Measurements from ENCODE around the gene OBI1. TPM values are rescaled to one million over a fixed set of nuclear protein-coding genes. Genes with fewer than 3 reads are reported as not detected.

The OBI1 gene
- total and polyA plus RNA-seq, 2 donors (not counting 1 experiment from before 2014, with no cell fraction given) = 10.2 to 11.4 TPM

DNA sequence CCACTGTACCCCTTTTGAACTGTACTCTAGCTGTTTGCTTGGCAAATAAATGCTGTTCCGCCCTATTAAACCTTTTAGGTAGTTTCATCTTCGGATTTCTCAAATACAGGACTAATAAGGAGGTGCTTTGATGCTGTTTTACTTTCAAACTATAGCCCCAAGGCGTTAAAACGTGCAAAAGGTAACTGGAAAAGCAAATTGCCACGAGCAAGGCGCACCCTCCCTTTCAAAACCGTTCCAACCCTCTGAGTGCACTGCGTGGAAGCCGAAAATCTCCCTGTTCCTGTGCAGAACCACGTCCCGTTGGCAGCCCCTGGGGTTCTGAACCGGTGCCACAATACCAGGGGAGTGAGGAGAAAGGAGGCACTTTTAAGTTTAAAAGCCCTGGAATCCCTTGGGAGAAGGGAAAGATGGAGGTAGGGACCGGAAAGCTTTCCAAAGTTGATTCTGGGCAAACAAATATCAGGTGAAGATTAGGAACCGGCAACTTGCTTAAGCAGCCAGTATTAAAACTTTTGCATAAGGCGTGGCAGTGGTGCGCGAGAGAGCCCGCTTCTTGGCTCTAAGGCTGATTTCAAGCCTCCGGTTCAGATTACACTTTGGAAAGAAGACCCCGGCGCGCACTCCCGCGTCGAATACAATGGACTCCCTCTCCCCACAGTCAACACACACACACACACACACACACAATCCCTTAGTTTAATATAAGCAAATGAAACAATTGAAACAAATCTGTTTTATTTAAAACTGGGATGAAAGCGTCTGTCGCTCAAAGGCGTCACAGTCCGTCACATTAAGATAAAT is 65.1 kb downstream of the OBI1 start:
- H3K9ac ChIP-seq (ENCODE audit: insufficient read depth, low read length) = no peak overlapping the region
- no peak overlapping the region for H3K27ac ChIP-seq (ENCODE audit: insufficient read depth, low read length)
- peak; percentile 27 for TF ChIP-seq EZH2 (IDR thresholded peaks at IDR 0.05; ENCODE audit: low read length, missing control alignments)
- TF ChIP-seq, protein P1, sequence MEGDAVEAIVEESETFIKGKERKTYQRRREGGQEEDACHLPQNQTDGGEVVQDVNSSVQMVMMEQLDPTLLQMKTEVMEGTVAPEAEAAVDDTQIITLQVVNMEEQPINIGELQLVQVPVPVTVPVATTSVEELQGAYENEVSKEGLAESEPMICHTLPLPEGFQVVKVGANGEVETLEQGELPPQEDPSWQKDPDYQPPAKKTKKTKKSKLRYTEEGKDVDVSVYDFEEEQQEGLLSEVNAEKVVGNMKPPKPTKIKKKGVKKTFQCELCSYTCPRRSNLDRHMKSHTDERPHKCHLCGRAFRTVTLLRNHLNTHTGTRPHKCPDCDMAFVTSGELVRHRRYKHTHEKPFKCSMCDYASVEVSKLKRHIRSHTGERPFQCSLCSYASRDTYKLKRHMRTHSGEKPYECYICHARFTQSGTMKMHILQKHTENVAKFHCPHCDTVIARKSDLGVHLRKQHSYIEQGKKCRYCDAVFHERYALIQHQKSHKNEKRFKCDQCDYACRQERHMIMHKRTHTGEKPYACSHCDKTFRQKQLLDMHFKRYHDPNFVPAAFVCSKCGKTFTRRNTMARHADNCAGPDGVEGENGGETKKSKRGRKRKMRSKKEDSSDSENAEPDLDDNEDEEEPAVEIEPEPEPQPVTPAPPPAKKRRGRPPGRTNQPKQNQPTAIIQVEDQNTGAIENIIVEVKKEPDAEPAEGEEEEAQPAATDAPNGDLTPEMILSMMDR (conservative IDR thresholded peaks at IDR 0.05 in 1 of 2, IDR thresholded peaks at IDR 0.05 in 1 of 2; ENCODE audit: low read depth in 1 of 2, low read length in 2 of 2) = no peak
- H3K79me2 ChIP-seq (ENCODE audit: control insufficient read depth, insufficient read depth, low read length) = no peaks in the 10 kb centered on the region
- H3K9me3 ChIP-seq (ENCODE audit: control insufficient read depth, insufficient read depth, low read depth, low read length) = no peaks in the 10 kb centered on the region
- H3K4me3 ChIP-seq (replicated peaks in 1 of 4; ENCODE audit: control extremely low read depth in 1 of 4, insufficient read depth in 1 of 4, low read depth in 3 of 4, low read length in 4 of 4) = no peak overlapping the region
- no peaks in the 10 kb centered on the region for H4K20me1 ChIP-seq (ENCODE audit: control insufficient read depth, extremely low read depth, insufficient read depth, low read length)
- no peak overlapping the region for H3K4me2 ChIP-seq (ENCODE audit: extremely low read depth, insufficient read depth, low read length)
- H3K36me3 ChIP-seq (ENCODE audit: control insufficient read depth, insufficient read depth, low read length) = no peaks in the 10 kb centered on the region
- DNase-seq (ENCODE audit: low read depth in 2 of 2) = no peak
- H2AFZ ChIP-seq (ENCODE audit: low read length) = no peak overlapping the region
- no peaks in the 10 kb centered on the region for H3K4me1 ChIP-seq (ENCODE audit: control insufficient read depth, extremely low read depth, insufficient read depth, low read length)
- peaks cover 56% of the 10 kb centered on the region for H3K27me3 ChIP-seq (ENCODE audit: control insufficient read depth, insufficient read depth, low read length)

DNA sequence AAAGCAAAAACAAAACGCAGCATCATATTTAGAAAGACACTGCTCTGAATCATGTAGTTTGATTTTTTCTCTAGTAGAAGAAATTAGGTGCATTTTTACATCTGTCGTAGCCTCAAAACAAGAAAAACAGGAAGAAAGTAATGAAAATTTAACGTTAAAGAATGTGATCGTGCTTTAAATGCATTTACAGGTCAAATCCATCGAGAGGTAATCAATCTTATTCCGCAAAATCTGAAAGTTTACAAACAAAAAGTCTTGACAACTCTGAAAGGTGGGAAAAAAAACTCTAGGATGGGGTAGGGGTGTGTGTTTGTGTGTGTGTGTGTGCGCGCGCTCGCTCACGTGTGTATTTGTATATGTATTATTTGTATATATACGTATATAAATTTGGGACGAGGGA is 65.8 kb downstream of the OBI1 start:
- H3K9me3 ChIP-seq (ENCODE audit: control insufficient read depth, insufficient read depth, low read depth, low read length) = no peaks in the 10 kb centered on the region
- no peak for TF ChIP-seq EZH2 (IDR thresholded peaks at IDR 0.05; ENCODE audit: low read length, missing control alignments)
- TF ChIP-seq, protein P1 (conservative IDR thresholded peaks at IDR 0.05 in 1 of 2, IDR thresholded peaks at IDR 0.05 in 1 of 2; ENCODE audit: low read depth in 1 of 2, low read length in 2 of 2) = no peak
- no peak overlapping the region for H2AFZ ChIP-seq (ENCODE audit: low read length)
- no peak overlapping the region for H3K4me2 ChIP-seq (ENCODE audit: extremely low read depth, insufficient read depth, low read length)
- no peak overlapping the region for H3K4me3 ChIP-seq (replicated peaks in 1 of 4; ENCODE audit: control extremely low read depth in 1 of 4, insufficient read depth in 1 of 4, low read depth in 3 of 4, low read length in 4 of 4)
- no peaks in the 10 kb centered on the region for H3K79me2 ChIP-seq (ENCODE audit: control insufficient read depth, insufficient read depth, low read length)
- H4K20me1 ChIP-seq (ENCODE audit: control insufficient read depth, extremely low read depth, insufficient read depth, low read length) = no peaks in the 10 kb centered on the region
- no peaks in the 10 kb centered on the region for H3K4me1 ChIP-seq (ENCODE audit: control insufficient read depth, extremely low read depth, insufficient read depth, low read length)
- DNase-seq (ENCODE audit: low read depth in 2 of 2) = no peak
- H3K27me3 ChIP-seq (ENCODE audit: control insufficient read depth, insufficient read depth, low read length) = peaks cover 50% of the 10 kb centered on the region
- no peak overlapping the region for H3K9ac ChIP-seq (ENCODE audit: insufficient read depth, low read length)
- H3K36me3 ChIP-seq (ENCODE audit: control insufficient read depth, insufficient read depth, low read length) = no peaks in the 10 kb centered on the region
- no peak overlapping the region for H3K27ac ChIP-seq (ENCODE audit: insufficient read depth, low read length)

DNA sequence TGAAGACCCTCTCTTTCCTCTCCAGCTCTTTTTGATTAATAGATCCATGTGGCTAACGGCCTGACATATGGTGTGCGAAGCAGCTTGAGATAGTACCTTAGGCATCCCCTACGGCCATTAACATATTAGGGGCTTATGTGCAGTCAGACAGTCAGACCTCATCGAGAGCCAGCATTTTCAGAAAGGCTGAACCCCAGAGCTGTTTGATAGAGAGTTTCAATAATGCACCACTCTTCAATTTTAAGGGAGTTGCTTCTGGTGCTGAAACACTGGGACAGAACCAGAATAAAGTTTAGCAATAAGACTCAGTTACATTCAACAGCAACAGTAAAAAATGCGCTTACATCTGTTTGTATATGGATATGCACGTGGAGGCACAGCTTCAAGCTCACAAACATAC is 66.4 kb downstream of the OBI1 start:
- no peak for DNase-seq (ENCODE audit: low read depth in 2 of 2)
- no peaks in the 10 kb centered on the region for H3K4me1 ChIP-seq (ENCODE audit: control insufficient read depth, extremely low read depth, insufficient read depth, low read length)
- no peaks in the 10 kb centered on the region for H3K79me2 ChIP-seq (ENCODE audit: control insufficient read depth, insufficient read depth, low read length)
- no peaks in the 10 kb centered on the region for H3K36me3 ChIP-seq (ENCODE audit: control insufficient read depth, insufficient read depth, low read length)
- H3K4me3 ChIP-seq (replicated peaks in 1 of 4; ENCODE audit: control extremely low read depth in 1 of 4, insufficient read depth in 1 of 4, low read depth in 3 of 4, low read length in 4 of 4) = no peak overlapping the region
- H2AFZ ChIP-seq (ENCODE audit: low read length) = no peak overlapping the region
- no peaks in the 10 kb centered on the region for H3K9me3 ChIP-seq (ENCODE audit: control insufficient read depth, insufficient read depth, low read depth, low read length)
- no peak overlapping the region for H3K27ac ChIP-seq (ENCODE audit: insufficient read depth, low read length)
- peaks cover 46% of the 10 kb centered on the region for H3K27me3 ChIP-seq (ENCODE audit: control insufficient read depth, insufficient read depth, low read length)
- H4K20me1 ChIP-seq (ENCODE audit: control insufficient read depth, extremely low read depth, insufficient read depth, low read length) = no peaks in the 10 kb centered on the region
- no peak overlapping the region for H3K4me2 ChIP-seq (ENCODE audit: extremely low read depth, insufficient read depth, low read length)
- H3K9ac ChIP-seq (ENCODE audit: insufficient read depth, low read length) = no peak overlapping the region
- TF ChIP-seq, protein P1 (conservative IDR thresholded peaks at IDR 0.05 in 1 of 2, IDR thresholded peaks at IDR 0.05 in 1 of 2; ENCODE audit: low read depth in 1 of 2, low read length in 2 of 2) = no peak
- no peak for TF ChIP-seq EZH2 (IDR thresholded peaks at IDR 0.05; ENCODE audit: low read length, missing control alignments)
